ENCODE results near the gene LINGO4.

Gene LINGO4

GRCh38 chr1:151763990-151764389, 41.2 kb downstream of the LINGO4 start:
- no peaks in the 10 kb centered on the region for H4K20me1 ChIP-seq (ENCODE audit: insufficient read depth, low read length, poor library complexity, severe bottlenecking)
- H3K4me3 ChIP-seq (ENCODE audit: low read length, poor library complexity, severe bottlenecking), result peak overlapping the region; percentile 96
- H3K4me2 ChIP-seq (ENCODE audit: low read depth, low read length, poor library complexity, severe bottlenecking), result peak overlapping the region; percentile 90
- H3F3A ChIP-seq (ENCODE audit: low read depth), result no peaks in the 10 kb centered on the region
- peak overlapping the region; percentile 86; the same call in 1 of the 2 replicates for H2AFZ ChIP-seq (ENCODE audit: low read length)
- H3K9me3 ChIP-seq (ENCODE audit: insufficient read depth, low read depth, low read length), result no peaks in the 10 kb centered on the region
- peaks cover 11% of the 10 kb centered on the region; the same call in 1 of the 2 replicates for H3K36me3 ChIP-seq (ENCODE audit: insufficient read depth, low read length)
- H3K27me3 ChIP-seq (ENCODE audit: insufficient read depth, low read length, poor library complexity, severe bottlenecking), result no peaks in the 10 kb centered on the region
- no peaks in the 10 kb centered on the region for H3K9me2 ChIP-seq (replicated peaks; ENCODE audit: low read depth, low read length)
- H3K79me2 ChIP-seq (ENCODE audit: insufficient read depth, low read length), result peaks cover 26% of the 10 kb centered on the region
- H3K9ac ChIP-seq (ENCODE audit: low read depth, low read length, poor library complexity, severe bottlenecking), result peak overlapping the region; percentile 86
- TF ChIP-seq CTCF (conservative IDR thresholded peaks at IDR 0.05; ENCODE audit: low read length) (no peak), EZH2phosphoT487 (IDR thresholded peaks at IDR 0.05; ENCODE audit: borderline replicate concordance) (no peak)
- H3K4me1 ChIP-seq (ENCODE audit: insufficient read depth, low read length, poor library complexity, severe bottlenecking), result peaks cover 18% of the 10 kb centered on the region

- Histone ChIP-seq H3K4me3 (ENCODE audit: low read length, poor library complexity, severe bottlenecking) (peak within 1 kb of the TSS; percentile 96), H3K36me3 (ENCODE audit: insufficient read depth, low read length) (peaks cover 12% of the 10 kb centered on the region; the same call in 1 of the 2 replicates), H3K4me2 (ENCODE audit: low read depth, low read length, poor library complexity, severe bottlenecking) (peak within 1 kb of the TSS; percentile 90), H3K4me1 (ENCODE audit: insufficient read depth, low read length, poor library complexity, severe bottlenecking) (peaks cover 18% of the 10 kb centered on the region), H3F3A (ENCODE audit: low read depth) (no peaks in the 10 kb centered on the region), H3K27me3 (ENCODE audit: insufficient read depth, low read length, poor library complexity, severe bottlenecking) (no peaks in the 10 kb centered on the region), H4K20me1 (ENCODE audit: insufficient read depth, low read length, poor library complexity, severe bottlenecking) (no peaks in the 10 kb centered on the region), H2AFZ (ENCODE audit: low read length) (peak within 1 kb of the TSS; percentile 86), H3K9me2 (replicated peaks; ENCODE audit: low read depth, low read length) (no peaks in the 10 kb centered on the region), H3K9ac (ENCODE audit: low read depth, low read length, poor library complexity, severe bottlenecking) (peak within 1 kb of the TSS; percentile 86), H3K79me2 (ENCODE audit: insufficient read depth, low read length) (peaks cover 26% of the 10 kb centered on the region), H3K9me3 (ENCODE audit: insufficient read depth, low read depth, low read length) (no peaks in the 10 kb centered on the region)
- TF ChIP-seq CTCF (conservative IDR thresholded peaks at IDR 0.05; ENCODE audit: low read length) (no peak), EZH2phosphoT487 (IDR thresholded peaks at IDR 0.05; ENCODE audit: borderline replicate concordance) (no peak)
Measured at GRCh38 chr1:151762941-151763921, 42.0 kb downstream of the LINGO4 start, which contains the start of gene MRPL9. TSS of gene MRPL9 (minus strand) at chr1:151763496. CDS start at chr1:151763479, 17 bp downstream.

- Histone ChIP-seq H3K9me2 (replicated peaks; ENCODE audit: low read depth, low read length) (no peaks in the 10 kb centered on the region), H3K36me3 (ENCODE audit: insufficient read depth, low read length) (peaks cover 14% of the 10 kb centered on the region; the same call in 1 of the 2 replicates), H3K4me3 (ENCODE audit: low read length, poor library complexity, severe bottlenecking) (no peak overlapping the region), H3F3A (ENCODE audit: low read depth) (no peaks in the 10 kb centered on the region), H2AFZ (ENCODE audit: low read length) (no peak overlapping the region), H3K4me1 (ENCODE audit: insufficient read depth, low read length, poor library complexity, severe bottlenecking) (peaks cover 18% of the 10 kb centered on the region), H3K79me2 (ENCODE audit: insufficient read depth, low read length) (peaks cover 26% of the 10 kb centered on the region), H3K27me3 (ENCODE audit: insufficient read depth, low read length, poor library complexity, severe bottlenecking) (no peaks in the 10 kb centered on the region), H4K20me1 (ENCODE audit: insufficient read depth, low read length, poor library complexity, severe bottlenecking) (no peaks in the 10 kb centered on the region), H3K4me2 (ENCODE audit: low read depth, low read length, poor library complexity, severe bottlenecking) (no peak overlapping the region), H3K9me3 (ENCODE audit: insufficient read depth, low read depth, low read length) (no peaks in the 10 kb centered on the region), H3K9ac (ENCODE audit: low read depth, low read length, poor library complexity, severe bottlenecking) (no peak overlapping the region)
- TF ChIP-seq CTCF (conservative IDR thresholded peaks at IDR 0.05; ENCODE audit: low read length) (no peak), EZH2phosphoT487 (IDR thresholded peaks at IDR 0.05; ENCODE audit: borderline replicate concordance) (no peak)
Measured at GRCh38 chr1:151760597-151761385, 44.4 kb downstream of the LINGO4 start.

Data from Loucy (cell line).